Mesenchymal stem cell (in vitro differentiated cells and primary cell): ENCODE results near the gene MIPEP.
A peak's percentile ranks its signal among the peaks of the same experiment; 100 is the strongest.

Source experiments
- DNase-seq: peaks from one replicate; pipeline ENCODE4 v3.0.0-alpha.2; 2013
- H2AFZ ChIP-seq: one replicate; pipeline ENCODE4 v1.6.1; 2013; ENCODE audit warnings: low read depth, mild to moderate bottlenecking, control low read depth, inconsistent platforms, low read length, moderate library complexity
- H2AK5ac ChIP-seq: 2 replicates; pipeline ENCODE4 v1.6.1; 2013; ENCODE audit warnings: low read length, moderate library complexity, mild to moderate bottlenecking, inconsistent platforms; ENCODE audit not compliant: severe bottlenecking
- H2BK120ac ChIP-seq: one replicate; pipeline ENCODE4 v1.6.1; 2013; ENCODE audit warnings: low read depth, mild to moderate bottlenecking, inconsistent platforms, low read length, moderate library complexity
- H2BK12ac ChIP-seq, 2 experiments: one replicate each; pipeline ENCODE4 v1.6.1; 2013; ENCODE audit warnings: inconsistent platforms in 2 of 2, low read length in 2 of 2, mild to moderate bottlenecking in 2 of 2, moderate library complexity in 2 of 2, control low read depth in 1 of 2
- H2BK15ac ChIP-seq: one replicate; pipeline ENCODE4 v1.6.1; 2013; ENCODE audit warnings: mild to moderate bottlenecking, low read depth, inconsistent platforms; ENCODE audit not compliant: poor library complexity, severe bottlenecking
- H2BK5ac ChIP-seq: 2 replicates; pipeline ENCODE4 v1.6.1; 2013; ENCODE audit warnings: low read depth, mild to moderate bottlenecking, low read length, control low read depth, inconsistent platforms; ENCODE audit not compliant: poor library complexity, severe bottlenecking
- H3K14ac ChIP-seq, 2 experiments: one replicate each; pipeline ENCODE4 v1.6.1; 2013; ENCODE audit warnings: inconsistent platforms in 2 of 2, low read length in 2 of 2, control low read depth in 1 of 2, mild to moderate bottlenecking in 1 of 2, moderate library complexity in 1 of 2
- H3K18ac ChIP-seq, 2 experiments: one replicate each; pipeline ENCODE4 v1.6.1; 2013; ENCODE audit warnings: inconsistent platforms in 2 of 2, low read length in 2 of 2, control low read depth in 1 of 2, low read depth in 1 of 2, mild to moderate bottlenecking in 1 of 2
- H3K23ac ChIP-seq, 2 experiments: one replicate each; pipeline ENCODE4 v1.6.1; 2013; ENCODE audit warnings: inconsistent platforms in 2 of 2, low read length in 2 of 2, mild to moderate bottlenecking in 2 of 2, moderate library complexity in 2 of 2, control low read depth in 1 of 2
- H3K27ac ChIP-seq: 2 replicates; pipeline ENCODE4 v1.5.1; 2013; ENCODE audit warnings: mild to moderate bottlenecking, moderate library complexity, low read length, control low read depth, inconsistent platforms; ENCODE audit not compliant: poor library complexity, severe bottlenecking
- H3K27me3 ChIP-seq, 2 experiments: 2 replicates each; pipeline versions ENCODE4 v1.6.1 to v1.7.0; 2013; ENCODE audit warnings: low read length in 2 of 2, mild to moderate bottlenecking in 2 of 2, moderate library complexity in 2 of 2, control low read depth in 1 of 2, inconsistent platforms in 1 of 2; ENCODE audit not compliant: control insufficient read depth in 1 of 2, insufficient read depth in 1 of 2
- H3K36me3 ChIP-seq, 2 experiments: 2 replicates each; pipeline versions ENCODE4 v1.6.1 to v1.7.0; 2013; ENCODE audit warnings: low read length in 2 of 2, control low read depth in 1 of 2, inconsistent platforms in 1 of 2, low read depth in 1 of 2, mild to moderate bottlenecking in 1 of 2; ENCODE audit not compliant: insufficient read depth in 2 of 2, control insufficient read depth in 1 of 2
- H3K4ac ChIP-seq, 2 experiments: one replicate each; pipeline ENCODE4 v1.6.1; 2013; ENCODE audit warnings: inconsistent platforms in 2 of 2, low read length in 2 of 2, mild to moderate bottlenecking in 2 of 2, moderate library complexity in 2 of 2, control low read depth in 1 of 2, low read depth in 1 of 2
- H3K4me1 ChIP-seq: 2 replicates; pipeline ENCODE4 v1.6.1; 2013; ENCODE audit warnings: low read depth, low read length, control low read depth; ENCODE audit not compliant: control insufficient read depth, insufficient read depth
- H3K4me2 ChIP-seq: 2 replicates; pipeline ENCODE4 v1.6.1; 2013; ENCODE audit warnings: low read length, mild to moderate bottlenecking, inconsistent platforms; ENCODE audit not compliant: poor library complexity, severe bottlenecking
- H3K4me3 ChIP-seq, 2 experiments: 2 replicates each; pipeline versions ENCODE4 v1.5.1 to v1.7.0; 2013; ENCODE audit warnings: low read length in 2 of 2, mild to moderate bottlenecking in 2 of 2, control low read depth in 1 of 2, low read depth in 1 of 2; ENCODE audit not compliant: insufficient read depth in 1 of 2
- H3K79me1 ChIP-seq: replicated peaks from 2 replicates; pipeline ENCODE4 v1.6.1; 2013; ENCODE audit warnings: mild to moderate bottlenecking, control low read depth, low read length, inconsistent platforms; ENCODE audit not compliant: poor library complexity, severe bottlenecking
- H3K9ac ChIP-seq: 2 replicates; pipeline ENCODE4 v1.7.0; 2013; ENCODE audit warnings: mild to moderate bottlenecking, low read length, moderate library complexity
- H3K9me3 ChIP-seq: 2 replicates; pipeline ENCODE4 v1.7.0; 2013; ENCODE audit warnings: mild to moderate bottlenecking, low read length; ENCODE audit not compliant: control insufficient read depth
- H4K8ac ChIP-seq: one replicate; pipeline ENCODE4 v1.6.1; 2013; ENCODE audit warnings: inconsistent platforms, mild to moderate bottlenecking, low read length, moderate library complexity
- H4K91ac ChIP-seq: one replicate; pipeline ENCODE4 v1.6.1; 2013; ENCODE audit warnings: mild to moderate bottlenecking, low read length, inconsistent platforms
- WGBS: methylation state at CpG from one replicate; pipeline ENCODE4 v1.1.7; 2013; ENCODE audit warnings: mixed read lengths; 5-methylcytosine and 5-hydroxymethylcytosine counted together

MIPEP gene

GRCh38 chr13:23715762-23716235 is 173.4 kb downstream of the MIPEP start:
- no peak overlapping the region for H2BK15ac ChIP-seq
- no peak overlapping the region for H4K8ac ChIP-seq
- H4K91ac ChIP-seq, result no peak overlapping the region
- no peak overlapping the region for H3K27ac ChIP-seq
- no peak overlapping the region for H3K23ac ChIP-seq
- peaks cover 0 to 8% of the 10 kb centered on the region in 2 experiments for H3K27me3 ChIP-seq
- no peak overlapping the region for H3K18ac ChIP-seq
- H2BK5ac ChIP-seq, result no peak overlapping the region
- H3K4ac ChIP-seq, result no peak overlapping the region
- no peaks in the 10 kb centered on the region for H3K79me1 ChIP-seq
- H2AK5ac ChIP-seq, result no peak overlapping the region
- no peaks in the 10 kb centered on the region for H3K9me3 ChIP-seq
- peak; percentile 18 for DNase-seq
- no peak overlapping the region for H3K14ac ChIP-seq
- H2AFZ ChIP-seq, result no peak overlapping the region
- H3K36me3 ChIP-seq, result no peaks in the 10 kb centered on the region
- no peak overlapping the region for H2BK120ac ChIP-seq
- peaks cover 4% of the 10 kb centered on the region for H3K4me1 ChIP-seq
- no peak overlapping the region for H3K4me2 ChIP-seq
- WGBS, result 76% methylated on average over 11 of the region's 11 CpGs
- H3K4me3 ChIP-seq, result no peak overlapping the region
- no peak overlapping the region for H2BK12ac ChIP-seq
- no peak overlapping the region for H3K9ac ChIP-seq

- Histone ChIP-seq H2BK12ac (no peak overlapping the region), H3K4ac (no peak overlapping the region), H3K4me3 (no peak overlapping the region), H3K4me2 (no peak overlapping the region), H3K79me1 (no peaks in the 10 kb centered on the region), H3K9me3 (no peaks in the 10 kb centered on the region), H2BK15ac (no peak overlapping the region), H2AK5ac (no peak overlapping the region), H3K14ac (no peak overlapping the region), H3K27me3 (peaks cover 0 to 8% of the 10 kb centered on the region in 2 experiments), H3K27ac (no peak overlapping the region), H3K4me1 (peaks cover 4% of the 10 kb centered on the region), H4K91ac (no peak overlapping the region), H2BK5ac (no peak overlapping the region), H3K23ac (no peak overlapping the region), H3K18ac (no peak overlapping the region), H2AFZ (no peak overlapping the region), H4K8ac (no peak overlapping the region), H3K9ac (no peak overlapping the region), H3K36me3 (no peaks in the 10 kb centered on the region), H2BK120ac (no peak overlapping the region)
- no peak for DNase-seq
- 88% methylated on average over 18 of the region's 19 CpGs for WGBS
These were observed 174.0 kb downstream of the MIPEP start for GRCh38 chr13:23715092-23715761.

- no peak overlapping the region for H3K4me3 ChIP-seq
- no peak overlapping the region for H3K4ac ChIP-seq
- H4K8ac ChIP-seq, result no peak overlapping the region
- H3K9ac ChIP-seq, result no peak overlapping the region
- H4K91ac ChIP-seq, result no peak overlapping the region
- H3K18ac ChIP-seq, result no peak overlapping the region
- no peak overlapping the region for H2BK12ac ChIP-seq
- no peak overlapping the region for H2BK120ac ChIP-seq
- 96% methylated on average over 5 of the region's 5 CpGs for WGBS
- no peak for DNase-seq
- H3K4me2 ChIP-seq, result no peak overlapping the region
- H2AK5ac ChIP-seq, result no peak overlapping the region
- H2AFZ ChIP-seq, result no peak overlapping the region
- no peaks in the 10 kb centered on the region for H3K79me1 ChIP-seq
- no peaks in the 10 kb centered on the region for H3K9me3 ChIP-seq
- peaks cover 4% of the 10 kb centered on the region for H3K4me1 ChIP-seq
- H3K27me3 ChIP-seq, result peaks cover 0 to 8% of the 10 kb centered on the region in 2 experiments
- H3K36me3 ChIP-seq, result no peaks in the 10 kb centered on the region
- H3K14ac ChIP-seq, result no peak overlapping the region
- no peak overlapping the region for H3K27ac ChIP-seq
- H2BK5ac ChIP-seq, result no peak overlapping the region
- no peak overlapping the region for H3K23ac ChIP-seq
- no peak overlapping the region for H2BK15ac ChIP-seq
These were observed 174.5 kb downstream of the MIPEP start for GRCh38 chr13:23714672-23715071.

GRCh38 chr13:23711355-23711754 is 177.8 kb downstream of the MIPEP start:
- no peak overlapping the region for H3K23ac ChIP-seq
- no peak overlapping the region for H2BK5ac ChIP-seq
- 100% methylated on average over 1 of the region's 3 CpGs for WGBS
- H3K9ac ChIP-seq, result no peak overlapping the region
- H3K36me3 ChIP-seq, result no peaks in the 10 kb centered on the region
- H2AFZ ChIP-seq, result no peak overlapping the region
- H3K79me1 ChIP-seq, result no peaks in the 10 kb centered on the region
- H3K18ac ChIP-seq, result no peak overlapping the region
- no peak overlapping the region for H4K91ac ChIP-seq
- no peak overlapping the region for H3K27ac ChIP-seq
- no peaks in the 10 kb centered on the region for H3K9me3 ChIP-seq
- no peak overlapping the region for H4K8ac ChIP-seq
- no peak overlapping the region for H3K4me2 ChIP-seq
- peaks cover 4% of the 10 kb centered on the region for H3K4me1 ChIP-seq
- no peak overlapping the region for H2AK5ac ChIP-seq
- H3K14ac ChIP-seq, result no peak overlapping the region
- peaks cover 0 to 14% of the 10 kb centered on the region in 2 experiments for H3K27me3 ChIP-seq
- no peak overlapping the region for H2BK12ac ChIP-seq
- H2BK120ac ChIP-seq, result no peak overlapping the region
- H3K4me3 ChIP-seq, result no peak overlapping the region
- DNase-seq, result no peak
- H2BK15ac ChIP-seq, result no peak overlapping the region
- no peak overlapping the region for H3K4ac ChIP-seq
